ENCODE measurements around the gene DGKI.

DNA sequence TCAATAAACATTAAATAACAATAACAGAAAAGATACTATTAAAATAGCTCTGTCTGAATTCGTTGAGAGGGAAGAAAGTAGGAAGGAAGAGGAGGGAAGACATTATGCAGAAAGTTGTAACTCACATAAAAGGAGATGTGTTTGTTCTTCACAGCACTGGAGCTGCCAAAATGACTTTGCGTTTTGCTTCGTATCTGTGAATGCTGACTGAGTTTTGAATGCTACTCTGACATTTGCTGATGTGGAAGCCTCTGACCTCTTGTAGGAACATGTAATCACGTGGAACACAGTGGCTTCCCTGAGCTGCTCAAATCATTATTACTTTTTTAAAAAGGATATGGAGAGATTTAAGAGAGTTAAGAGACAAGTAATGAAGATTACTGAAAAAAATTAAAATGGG lies 15.6 kb upstream of the DGKI start:
- TF ChIP-seq POLR2AphosphoS5 (IDR thresholded peaks at IDR 0.05): no peak
- TF ChIP-seq, protein P1, sequence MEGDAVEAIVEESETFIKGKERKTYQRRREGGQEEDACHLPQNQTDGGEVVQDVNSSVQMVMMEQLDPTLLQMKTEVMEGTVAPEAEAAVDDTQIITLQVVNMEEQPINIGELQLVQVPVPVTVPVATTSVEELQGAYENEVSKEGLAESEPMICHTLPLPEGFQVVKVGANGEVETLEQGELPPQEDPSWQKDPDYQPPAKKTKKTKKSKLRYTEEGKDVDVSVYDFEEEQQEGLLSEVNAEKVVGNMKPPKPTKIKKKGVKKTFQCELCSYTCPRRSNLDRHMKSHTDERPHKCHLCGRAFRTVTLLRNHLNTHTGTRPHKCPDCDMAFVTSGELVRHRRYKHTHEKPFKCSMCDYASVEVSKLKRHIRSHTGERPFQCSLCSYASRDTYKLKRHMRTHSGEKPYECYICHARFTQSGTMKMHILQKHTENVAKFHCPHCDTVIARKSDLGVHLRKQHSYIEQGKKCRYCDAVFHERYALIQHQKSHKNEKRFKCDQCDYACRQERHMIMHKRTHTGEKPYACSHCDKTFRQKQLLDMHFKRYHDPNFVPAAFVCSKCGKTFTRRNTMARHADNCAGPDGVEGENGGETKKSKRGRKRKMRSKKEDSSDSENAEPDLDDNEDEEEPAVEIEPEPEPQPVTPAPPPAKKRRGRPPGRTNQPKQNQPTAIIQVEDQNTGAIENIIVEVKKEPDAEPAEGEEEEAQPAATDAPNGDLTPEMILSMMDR (IDR thresholded peaks at IDR 0.05): no peak
- TF ChIP-seq POLR2A (IDR thresholded peaks at IDR 0.05): no peak

Data from suprapubic skin (tissue), 4 donors.